Stromal cell of bone marrow (primary cell): ENCODE measurements around the gene A2M.

Source experiments
- DNase-seq: peaks from one replicate; pipeline ENCODE4 v3.0.0-alpha.2; 2012; ENCODE audit warnings: low read depth

The A2M gene

GRCh38 chr12:9122091-9122609 lies 6.4 kb upstream of the A2M start:
- no peak for DNase-seq

GRCh38 chr12:9120487-9121184 lies 4.9 kb upstream of the A2M start:
- DNase-seq, result no peak

- no peak for DNase-seq
These were observed 2.4 kb upstream of the A2M start for GRCh38 chr12:9118158-9118557.

DNA sequence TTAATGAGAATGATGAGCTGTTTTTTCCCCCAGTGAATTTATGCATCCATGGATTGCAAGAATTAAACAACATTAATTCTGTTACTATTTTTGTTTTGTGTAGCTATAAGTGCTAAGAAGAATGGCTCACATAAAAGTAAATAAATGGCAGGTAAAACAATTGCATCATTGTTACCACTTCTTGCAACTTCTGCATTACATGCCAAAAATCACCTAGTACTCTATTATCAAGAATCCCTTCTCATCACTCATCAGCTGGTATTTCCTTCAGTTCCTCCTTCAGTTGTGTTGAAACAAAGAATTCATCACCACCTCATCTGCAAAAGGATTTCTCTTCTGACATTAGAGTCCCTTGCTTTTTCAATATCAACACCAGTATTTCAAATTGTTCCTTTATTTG lies 773 bp downstream of the A2M start:
- no peak for DNase-seq

DNA sequence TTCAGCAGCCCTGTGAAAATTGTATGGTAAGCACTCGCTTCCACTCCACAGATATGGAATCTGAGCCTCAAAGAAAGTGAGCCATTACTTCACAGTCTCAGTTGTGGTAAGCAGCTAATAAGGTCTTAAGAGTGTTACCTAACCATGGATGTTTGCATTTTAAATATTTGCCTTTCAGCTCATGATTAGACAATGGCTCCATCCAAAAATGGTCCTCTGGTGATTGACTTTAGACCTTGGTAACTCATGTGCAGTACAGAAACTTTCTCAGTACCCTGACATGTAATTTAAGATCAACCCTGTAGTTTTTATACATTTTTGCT lies 1.8 kb downstream of the A2M start:
- DNase-seq, result no peak

DNA sequence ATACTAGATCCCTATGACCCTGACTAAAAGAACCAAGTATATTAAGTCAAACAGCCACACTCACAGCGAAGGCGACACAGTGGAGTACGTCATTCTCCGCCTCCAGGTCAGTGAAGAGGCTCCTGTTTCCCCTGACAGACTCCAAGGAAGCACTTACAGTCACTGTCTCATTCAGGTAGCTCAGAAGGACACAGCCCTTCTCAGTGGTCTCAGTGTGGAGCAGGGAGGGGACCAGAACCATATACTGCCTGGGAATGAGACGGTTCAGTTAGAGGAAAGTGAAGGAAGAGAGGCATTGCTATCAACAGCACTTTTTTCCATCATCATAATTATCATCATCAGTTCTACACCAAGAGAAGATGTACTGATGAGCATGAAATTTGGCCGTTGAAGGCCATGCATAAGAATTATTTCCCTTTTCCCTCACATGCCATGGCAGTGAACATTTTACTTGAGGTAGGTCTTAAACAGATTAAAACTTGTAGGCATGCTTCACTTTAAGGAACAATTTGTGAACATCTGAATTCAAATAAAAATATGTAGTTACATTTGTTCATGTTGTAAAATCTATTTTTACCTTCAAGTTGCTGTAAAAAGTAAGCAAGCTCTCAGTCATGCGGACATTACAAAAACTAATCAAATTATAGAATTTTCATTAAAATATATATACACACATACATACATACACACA lies 2.3 kb downstream of the A2M start:
- DNase-seq, result no peak

GRCh38 chr12:9112076-9112853 lies 3.5 kb downstream of the A2M start:
- no peak for DNase-seq

- no peak for DNase-seq
These were observed 4.2 kb downstream of the A2M start for GRCh38 chr12:9111525-9111924.

DNA sequence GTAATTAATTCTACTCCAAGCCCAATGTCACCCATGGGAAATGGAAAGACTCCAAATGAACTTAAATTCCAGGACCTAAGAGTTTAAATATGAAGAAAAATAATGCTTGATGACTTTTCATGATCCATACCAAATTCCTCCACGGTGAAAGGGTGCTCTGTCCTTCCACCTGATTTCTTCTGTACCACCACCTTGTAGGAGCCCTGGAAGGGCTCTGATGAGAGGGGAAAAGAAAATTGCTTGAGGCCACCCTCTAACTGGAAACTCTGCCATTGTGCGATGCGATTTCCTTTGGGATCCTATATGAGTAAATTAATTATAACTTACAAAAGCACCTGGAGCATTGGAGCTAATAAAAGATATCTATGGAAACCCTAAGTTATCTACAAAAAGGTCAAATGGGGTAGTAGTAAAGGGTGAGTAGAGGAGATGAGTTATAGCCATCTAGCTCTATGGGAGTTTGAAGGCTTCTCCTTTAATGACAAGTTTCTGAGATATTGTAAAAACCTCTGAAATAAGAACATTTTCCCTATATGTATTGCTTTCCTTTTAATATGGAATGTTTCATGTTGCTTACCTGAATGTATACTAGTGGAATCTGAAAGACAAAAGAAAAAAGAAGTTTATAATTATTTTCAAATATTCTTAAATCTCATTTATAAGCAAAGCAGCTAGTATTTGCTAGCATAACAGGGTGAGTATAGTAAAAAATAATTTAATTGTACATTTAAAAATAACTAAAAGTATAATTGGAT lies 5.8 kb downstream of the A2M start:
- DNase-seq, result no peak

DNA sequence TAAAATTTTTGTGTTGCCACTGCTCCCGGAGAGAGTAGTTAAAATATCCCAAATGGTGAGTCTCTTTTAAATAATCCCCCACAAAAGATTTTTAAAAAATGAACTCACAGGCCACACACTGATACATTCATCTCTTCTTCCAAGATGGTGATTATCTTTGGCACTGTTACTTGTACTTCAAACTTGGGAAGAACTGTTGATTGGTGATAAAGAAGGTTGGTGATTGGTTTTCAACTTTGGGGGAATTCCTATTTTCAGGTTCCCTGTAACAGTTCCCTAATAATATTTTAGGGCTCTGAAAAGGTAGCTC lies 6.6 kb downstream of the A2M start:
- DNase-seq, result no peak

GRCh38 chr12:9108504-9109212 lies 7.1 kb downstream of the A2M start:
- no peak for DNase-seq

DNA sequence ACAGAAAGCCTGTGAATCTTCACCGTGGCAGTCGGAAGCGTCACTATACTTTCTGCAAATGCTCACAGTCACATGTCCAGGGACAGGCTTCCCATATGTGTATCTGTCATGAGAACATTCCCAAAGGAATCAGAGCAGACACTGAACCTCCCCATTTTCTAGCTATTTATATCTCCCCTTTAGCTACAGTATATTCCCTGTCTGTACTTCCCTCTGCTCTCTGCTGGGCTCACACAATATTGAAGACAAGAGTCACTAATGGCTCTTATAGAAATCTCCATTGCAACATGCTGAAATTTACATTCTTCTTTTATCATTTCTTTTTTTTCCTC lies 8.2 kb downstream of the A2M start:
- DNase-seq, result no peak

GRCh38 chr12:9106610-9107541 lies 8.8 kb downstream of the A2M start:
- no peak for DNase-seq

DNA sequence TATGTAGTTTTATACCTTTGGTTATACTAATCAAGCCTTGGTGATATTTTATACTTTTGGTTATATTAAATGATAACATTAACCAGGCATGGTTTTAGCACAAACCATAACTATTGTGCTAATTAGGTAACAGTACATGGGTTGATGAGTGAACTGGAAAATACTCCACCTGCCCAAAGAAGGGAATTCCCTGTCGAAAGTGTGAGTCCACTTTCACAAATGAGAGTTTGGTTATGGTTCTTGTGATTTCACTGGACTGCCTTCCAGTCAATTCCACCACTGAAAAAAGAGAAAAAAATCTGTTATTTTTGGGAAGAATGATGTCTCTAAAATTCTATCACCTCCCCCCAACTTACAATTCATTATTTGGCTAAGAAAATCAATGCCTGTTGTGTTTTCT lies 9.7 kb downstream of the A2M start:
- no peak for DNase-seq

- DNase-seq, result no peak
These were observed 10.8 kb downstream of the A2M start for GRCh38 chr12:9104767-9105423.

- DNase-seq, result no peak
These were observed 11.6 kb downstream of the A2M start for GRCh38 chr12:9104087-9104486.

- no peak for DNase-seq
These were observed 12.5 kb downstream of the A2M start for GRCh38 chr12:9103050-9103849.

DNA sequence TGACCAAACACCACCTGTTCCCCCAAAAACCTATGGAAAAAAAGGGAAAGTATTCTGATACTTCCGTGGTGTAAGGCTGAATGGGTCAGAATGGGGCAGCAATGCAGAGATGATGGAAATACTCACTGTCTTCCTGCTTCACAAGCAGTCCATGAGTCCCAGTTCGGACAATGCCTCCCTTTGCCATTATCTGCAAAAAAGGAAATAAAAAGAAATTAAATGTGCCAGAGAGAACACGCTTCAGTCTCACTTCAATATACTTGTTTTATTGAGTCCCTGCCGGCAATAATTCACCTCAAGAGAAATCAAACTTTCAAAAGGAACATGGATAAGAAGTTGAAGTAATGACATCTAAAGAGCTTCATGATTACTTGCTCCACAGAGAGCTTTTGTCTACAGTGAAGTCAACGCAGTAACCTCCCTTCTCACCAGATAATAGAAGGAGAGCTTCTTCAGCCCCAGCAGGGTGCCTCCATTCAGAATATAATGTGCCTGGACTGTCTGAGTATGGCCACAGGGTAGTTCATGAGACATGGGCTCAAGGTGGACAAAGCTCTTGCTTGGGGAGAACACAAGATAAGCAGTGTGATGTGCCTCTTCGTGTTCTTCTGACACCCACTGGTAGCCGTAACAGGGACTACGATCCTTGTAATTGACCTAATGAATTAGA lies 14.6 kb downstream of the A2M start:
- no peak for DNase-seq
